Activated naive CD4-positive, alpha-beta T cell treated with anti-CD3 and anti-CD28 coated beads, Interleukin-2, amount 10 ng/mL, durations not matched to agents 7 days and 5 days (primary cell): Measurements from ENCODE around the gene DZIP1.

Experiments
- CTCF ChIA-PET: fragments of 350-600 bp; sonication (Branson Sonifier 250); formaldehyde crosslinking; loops from one replicate; lab custom pipeline; 2021; ENCODE audit warnings: antibody characterized with exemption; lab: Charles Lee
- DNase-seq: peaks from one replicate; pipeline ENCODE4 v3.0.0-alpha.2; 2020
- H3K27ac Mint-ChIP-seq: one replicate; pipeline ENCODE4 v1.8.0; 2021; ENCODE audit warnings: mild to moderate bottlenecking, moderate library complexity, mixed read lengths
- H3K27me3 Mint-ChIP-seq: one replicate; pipeline ENCODE4 v1.8.0; 2021; ENCODE audit warnings: mild to moderate bottlenecking, mixed read lengths
- H3K36me3 Mint-ChIP-seq: one replicate; pipeline ENCODE4 v1.8.0; 2021; ENCODE audit warnings: mixed read lengths
- H3K4me1 Mint-ChIP-seq: one replicate; pipeline ENCODE4 v1.8.0; 2021; ENCODE audit warnings: mixed read lengths
- H3K4me3 Mint-ChIP-seq: one replicate; pipeline ENCODE4 v1.8.0; 2021; ENCODE audit warnings: mild to moderate bottlenecking, moderate library complexity, mixed read lengths
- H3K9me3 Mint-ChIP-seq: one replicate; pipeline ENCODE4 v1.8.0; 2021; ENCODE audit warnings: mixed read lengths

The DZIP1 gene

GRCh38 chr13:95628488-95628887, 16.0 kb downstream of the DZIP1 start:
- CTCF ChIA-PET = no interaction called here
- Mint-ChIP-seq H3K27ac (no peak overlapping the region), H3K4me3 (no peak overlapping the region), H3K36me3 (no peaks in the 10 kb centered on the region), H3K27me3 (peaks cover 24% of the 10 kb centered on the region), H3K4me1 (no peaks in the 10 kb centered on the region), H3K9me3 (no peaks in the 10 kb centered on the region)
- no peak for DNase-seq

GRCh38 chr13:95627590-95627989, 16.9 kb downstream of the DZIP1 start:
- no peak overlapping the region for H3K27ac Mint-ChIP-seq
- H3K27me3 Mint-ChIP-seq = peaks cover 27% of the 10 kb centered on the region
- no peak overlapping the region for H3K4me3 Mint-ChIP-seq
- no peaks in the 10 kb centered on the region for H3K9me3 Mint-ChIP-seq
- DNase-seq = no peak
- CTCF ChIA-PET = interaction anchor here (6.3 kb wide), 1 partner anchor 207 kb away, joined by 96 read pairs; no protein-coding TSS in a partner anchor
- H3K36me3 Mint-ChIP-seq = no peaks in the 10 kb centered on the region
- H3K4me1 Mint-ChIP-seq = no peaks in the 10 kb centered on the region

GRCh38 chr13:95626768-95627167, 17.7 kb downstream of the DZIP1 start:
- Mint-ChIP-seq H3K36me3 (no peaks in the 10 kb centered on the region), H3K27ac (no peak overlapping the region), H3K4me1 (no peaks in the 10 kb centered on the region), H3K27me3 (peaks cover 19% of the 10 kb centered on the region), H3K9me3 (no peaks in the 10 kb centered on the region), H3K4me3 (no peak overlapping the region)
- CTCF ChIA-PET = interaction anchor here (6.3 kb wide), 1 partner anchor 208 kb away, joined by 96 read pairs; no protein-coding TSS in a partner anchor
- no peak for DNase-seq

GRCh38 chr13:95624020-95624419, 20.5 kb downstream of the DZIP1 start:
- peaks cover 22% of the 10 kb centered on the region for H3K27me3 Mint-ChIP-seq
- peak; percentile 31 for DNase-seq
- CTCF ChIA-PET = interaction anchor here (1.0 to 6.3 kb wide), 8 partner anchors 34 to 356 kb away, joined by 3 to 96 read pairs (median 5); no protein-coding TSS in a partner anchor
- no peak overlapping the region for H3K27ac Mint-ChIP-seq
- H3K9me3 Mint-ChIP-seq = no peaks in the 10 kb centered on the region
- H3K4me3 Mint-ChIP-seq = no peak overlapping the region
- H3K4me1 Mint-ChIP-seq = no peaks in the 10 kb centered on the region
- H3K36me3 Mint-ChIP-seq = no peaks in the 10 kb centered on the region

GRCh38 chr13:95623141-95623540, 21.4 kb downstream of the DZIP1 start:
- H3K27ac Mint-ChIP-seq = no peak overlapping the region
- H3K4me3 Mint-ChIP-seq = no peak overlapping the region
- no peaks in the 10 kb centered on the region for H3K36me3 Mint-ChIP-seq
- CTCF ChIA-PET = interaction anchor here (1.3 to 6.3 kb wide), 4 partner anchors 35 to 211 kb away, joined by 4 to 96 read pairs (median 22); no protein-coding TSS in a partner anchor
- no peaks in the 10 kb centered on the region for H3K9me3 Mint-ChIP-seq
- no peaks in the 10 kb centered on the region for H3K4me1 Mint-ChIP-seq
- DNase-seq = no peak
- peaks cover 22% of the 10 kb centered on the region for H3K27me3 Mint-ChIP-seq

GRCh38 chr13:95620825-95621498, 23.5 kb downstream of the DZIP1 start:
- Mint-ChIP-seq H3K9me3 (no peaks in the 10 kb centered on the region), H3K36me3 (no peaks in the 10 kb centered on the region), H3K27me3 (peaks cover 22% of the 10 kb centered on the region), H3K27ac (no peak overlapping the region), H3K4me3 (no peak overlapping the region), H3K4me1 (no peaks in the 10 kb centered on the region)
- no peak for DNase-seq
- CTCF ChIA-PET = interaction anchor here (3.8 to 6.3 kb wide), 2 partner anchors 39 to 214 kb away, joined by 20 to 96 read pairs; no protein-coding TSS in a partner anchor

- CTCF ChIA-PET = interaction anchor here (3.8 kb wide), 1 partner anchor 40 kb away, joined by 20 read pairs; no protein-coding TSS in a partner anchor
- H3K9me3 Mint-ChIP-seq = no peaks in the 10 kb centered on the region
- H3K27ac Mint-ChIP-seq = no peak overlapping the region
- no peak overlapping the region for H3K4me3 Mint-ChIP-seq
- H3K36me3 Mint-ChIP-seq = no peaks in the 10 kb centered on the region
- DNase-seq = no peak
- H3K27me3 Mint-ChIP-seq = peaks cover 20% of the 10 kb centered on the region
- no peaks in the 10 kb centered on the region for H3K4me1 Mint-ChIP-seq
These were observed 24.3 kb downstream of the DZIP1 start for GRCh38 chr13:95620030-95620824.

- Mint-ChIP-seq H3K36me3 (no peaks in the 10 kb centered on the region), H3K4me3 (no peak overlapping the region), H3K9me3 (no peaks in the 10 kb centered on the region), H3K4me1 (no peaks in the 10 kb centered on the region), H3K27ac (no peak overlapping the region), H3K27me3 (peaks cover 3% of the 10 kb centered on the region)
- no peak for DNase-seq
- CTCF ChIA-PET = interaction anchor here (0.7 to 1.5 kb wide), 3 partner anchors 79 to 271 kb away, joined by 3 to 4 read pairs (median 3); no protein-coding TSS in a partner anchor
These were observed 29.0 kb downstream of the DZIP1 start for GRCh38 chr13:95615539-95615938.

GRCh38 chr13:95614641-95615245, 29.8 kb downstream of the DZIP1 start:
- Mint-ChIP-seq H3K36me3 (no peaks in the 10 kb centered on the region), H3K27me3 (peaks cover 3% of the 10 kb centered on the region), H3K4me3 (no peak overlapping the region), H3K27ac (no peak overlapping the region), H3K4me1 (no peaks in the 10 kb centered on the region), H3K9me3 (no peaks in the 10 kb centered on the region)
- DNase-seq = no peak
- CTCF ChIA-PET = interaction anchor here (1.5 kb wide), 2 partner anchors 78 to 219 kb away, joined by 3 to 4 read pairs; no protein-coding TSS in a partner anchor

- no peak overlapping the region for H3K27ac Mint-ChIP-seq
- CTCF ChIA-PET = no interaction called here
- peaks cover 7% of the 10 kb centered on the region for H3K27me3 Mint-ChIP-seq
- H3K9me3 Mint-ChIP-seq = no peaks in the 10 kb centered on the region
- H3K4me1 Mint-ChIP-seq = no peaks in the 10 kb centered on the region
- H3K36me3 Mint-ChIP-seq = no peaks in the 10 kb centered on the region
- no peak for DNase-seq
- no peak overlapping the region for H3K4me3 Mint-ChIP-seq
These were observed 35.7 kb downstream of the DZIP1 start for GRCh38 chr13:95608640-95609323.

GRCh38 chr13:95607366-95607765, 37.1 kb downstream of the DZIP1 start:
- no peaks in the 10 kb centered on the region for H3K4me1 Mint-ChIP-seq
- no peak overlapping the region for H3K27ac Mint-ChIP-seq
- DNase-seq = no peak
- H3K27me3 Mint-ChIP-seq = peaks cover 7% of the 10 kb centered on the region
- H3K36me3 Mint-ChIP-seq = no peaks in the 10 kb centered on the region
- CTCF ChIA-PET = interaction anchor here (0.6 kb wide), 1 partner anchor 154 kb away, joined by 4 read pairs; no protein-coding TSS in a partner anchor
- H3K9me3 Mint-ChIP-seq = no peaks in the 10 kb centered on the region
- no peak overlapping the region for H3K4me3 Mint-ChIP-seq

GRCh38 chr13:95605448-95606125, 38.9 kb downstream of the DZIP1 start:
- no peaks in the 10 kb centered on the region for H3K36me3 Mint-ChIP-seq
- CTCF ChIA-PET = no interaction called here
- no peak overlapping the region for H3K27ac Mint-ChIP-seq
- DNase-seq = no peak
- H3K9me3 Mint-ChIP-seq = no peaks in the 10 kb centered on the region
- peaks cover 16% of the 10 kb centered on the region for H3K27me3 Mint-ChIP-seq
- H3K4me1 Mint-ChIP-seq = no peaks in the 10 kb centered on the region
- no peak overlapping the region for H3K4me3 Mint-ChIP-seq

- Mint-ChIP-seq H3K27me3 (peaks cover 16% of the 10 kb centered on the region), H3K4me3 (no peak overlapping the region), H3K27ac (no peak overlapping the region), H3K4me1 (no peaks in the 10 kb centered on the region), H3K9me3 (no peaks in the 10 kb centered on the region), H3K36me3 (no peaks in the 10 kb centered on the region)
- CTCF ChIA-PET = no interaction called here
- DNase-seq = no peak
These were observed 40.0 kb downstream of the DZIP1 start for GRCh38 chr13:95604556-95604915.
